GM23338 (cell line): Measurements from ENCODE around the gene ABHD12.

Experiments used
- CREB1 ChIP-seq: fragments of 250-450 bp; sonication (Bioruptor Pico); IDR thresholded peaks from 2 replicates; pipeline ENCODE4 v1.5.0; 2020; ENCODE audit warnings: low read depth, mild to moderate bottlenecking, moderate library complexity
- CTCF ChIP-seq, 2 experiments: fragments of 200-600 bp in 1 of 2; sonication (generic) in 1 of 2; conservative IDR thresholded peaks; 2 replicates each; pipeline versions ENCODE4 v1.5.1 to v1.6.1; 2016 to 2017; ENCODE audit warnings: antibody characterized with exemption in 2 of 2, low read depth in 2 of 2, mild to moderate bottlenecking in 2 of 2, moderate library complexity in 1 of 2
- ETS1 ChIP-seq: IDR thresholded peaks from 2 replicates; pipeline ENCODE4 v1.6.1; 2016; ENCODE audit warnings: antibody characterized with exemption
- EZH2 ChIP-seq: fragments of 200-600 bp; sonication (generic); IDR thresholded peaks from one replicate; pipeline ENCODE4 v1.8.0; 2017; ENCODE audit warnings: antibody characterized with exemption, mild to moderate bottlenecking, low read depth; ENCODE audit not compliant: unreplicated experiment
- EZH2phosphoT487 ChIP-seq: fragments of 200-600 bp; sonication (generic); IDR thresholded peaks from one replicate; pipeline ENCODE4 v1.8.1; 2018; ENCODE audit warnings: antibody characterized with exemption; ENCODE audit not compliant: unreplicated experiment
- JUNB ChIP-seq: IDR thresholded peaks from one replicate; pipeline ENCODE4 v1.6.1; 2016; ENCODE audit warnings: antibody characterized with exemption; ENCODE audit not compliant: unreplicated experiment
- NANOG ChIP-seq: IDR thresholded peaks from 2 replicates; pipeline ENCODE4 v1.6.1; 2016; ENCODE audit warnings: antibody characterized with exemption, borderline replicate concordance
- POLR2AphosphoS5 ChIP-seq: IDR thresholded peaks from 2 replicates; pipeline ENCODE4 v1.6.1; 2016; ENCODE audit warnings: antibody characterized with exemption, low read depth
- REST ChIP-seq: IDR thresholded peaks from one replicate; pipeline ENCODE4 v1.6.1; 2018; ENCODE audit warnings: antibody characterized with exemption; ENCODE audit not compliant: unreplicated experiment
- STAT1 ChIP-seq: IDR thresholded peaks from one replicate; pipeline ENCODE4 v1.6.1; 2016; ENCODE audit warnings: antibody characterized with exemption; ENCODE audit not compliant: unreplicated experiment
- ZNF114 ChIP-seq: fragments of 250-450 bp; sonication (Bioruptor Pico); IDR thresholded peaks from 2 replicates; pipeline ENCODE4 v1.5.0; 2020; ENCODE audit warnings: mild to moderate bottlenecking, moderate library complexity
- ZNF331 ChIP-seq: fragments of 250-450 bp; sonication (Bioruptor Pico); IDR thresholded peaks from 2 replicates; pipeline ENCODE4 v1.5.0; 2020; ENCODE audit warnings: low read depth, mild to moderate bottlenecking, moderate library complexity
- ZNF462 ChIP-seq: fragments of 250-450 bp; sonication (Bioruptor Pico); IDR thresholded peaks from 2 replicates; pipeline ENCODE4 v1.5.0; 2020; ENCODE audit warnings: mild to moderate bottlenecking, moderate library complexity

- no peak for TF ChIP-seq REST
- no peak for TF ChIP-seq CTCF (conservative IDR thresholded peaks at IDR 0.05; ENCODE audit: low read depth in 2 of 2)
- no peak for TF ChIP-seq EZH2
- no peak for TF ChIP-seq JUNB
- no peak for TF ChIP-seq POLR2AphosphoS5
- no peak for TF ChIP-seq EZH2phosphoT487
- no peak for TF ChIP-seq CREB1
- TF ChIP-seq ZNF462 (CRISPR knock-in tag) = no peak
- TF ChIP-seq STAT1 = no peak
- TF ChIP-seq ZNF114 = no peak
- TF ChIP-seq ZNF331 (CRISPR knock-in tag) = no peak
- no peak for TF ChIP-seq ETS1
- TF ChIP-seq NANOG = no peak
Measured at GRCh38 chr20:25309395-25310267, 81.0 kb downstream of the ABHD12 start.
